SJCRH30 (cell line): ENCODE measurements around the gene ANKZF1. TPM values are rescaled to one million over a fixed set of nuclear protein-coding genes. Genes with fewer than 3 reads are reported as not detected.

Experiments used
- DNase-seq, 2 experiments: peaks; one replicate each; pipeline ENCODE4 v3.0.0-alpha.2; 2015 to 2020
- H3K27ac ChIP-seq: fragments of 250-450 bp; sonication (Bioruptor Pico); 2 replicates; pipeline ENCODE4 v1.5.1; 2020; ENCODE audit warnings: mild to moderate bottlenecking, moderate library complexity
- H3K27me3 ChIP-seq: fragments of 250-450 bp; sonication (Bioruptor Pico); 2 replicates; pipeline ENCODE4 v1.5.1; 2020; ENCODE audit warnings: mild to moderate bottlenecking, moderate library complexity
- H3K36me3 ChIP-seq: fragments of 250-450 bp; sonication (Bioruptor Pico); 2 replicates; pipeline ENCODE4 v1.5.1; 2020; ENCODE audit warnings: mild to moderate bottlenecking, moderate library complexity
- H3K4me1 ChIP-seq: fragments of 250-450 bp; sonication (Bioruptor Pico); 2 replicates; pipeline ENCODE4 v1.5.1; 2020; ENCODE audit warnings: mild to moderate bottlenecking, moderate library complexity
- H3K4me3 ChIP-seq: fragments of 250-450 bp; sonication (Bioruptor Pico); 2 replicates; pipeline ENCODE4 v1.5.1; 2020; ENCODE audit warnings: mild to moderate bottlenecking, moderate library complexity
- H3K9me3 ChIP-seq: fragments of 250-450 bp; sonication (Bioruptor Pico); replicated peaks from 2 replicates; pipeline ENCODE4 v1.5.1; 2020; ENCODE audit warnings: mild to moderate bottlenecking, moderate library complexity
- total RNA-seq: library from RNA; depleted of rRNA; stranded (reverse); fragments of >200 nt; shearing (Covaris generic); gene quantifications from 2 replicates; pipeline ENCODE4 v1.2.3, GENCODE V29; 2014

Gene ANKZF1
- total RNA-seq, 1 experiment from 2014 or later, result 28.7 TPM

- no peaks in the 10 kb centered on the region for H3K27me3 ChIP-seq
- peaks cover 28% of the 10 kb centered on the region for H3K36me3 ChIP-seq
- peaks cover 6% of the 10 kb centered on the region for H3K4me1 ChIP-seq
- H3K27ac ChIP-seq, result no peak overlapping the region
- DNase-seq, result no peak
- H3K9me3 ChIP-seq, result no peaks in the 10 kb centered on the region
- H3K4me3 ChIP-seq, result no peak overlapping the region
These were observed 14.8 kb upstream of the ANKZF1 start for GRCh38 chr2:219214786-219215185.

GRCh38 chr2:219215871-219216534, 13.6 kb upstream of the ANKZF1 start:
- no peaks in the 10 kb centered on the region for H3K9me3 ChIP-seq
- no peak overlapping the region for H3K4me3 ChIP-seq
- DNase-seq, result no peak
- peaks cover 30% of the 10 kb centered on the region for H3K36me3 ChIP-seq
- no peak overlapping the region for H3K27ac ChIP-seq
- H3K27me3 ChIP-seq, result no peaks in the 10 kb centered on the region
- peaks cover 6% of the 10 kb centered on the region for H3K4me1 ChIP-seq

GRCh38 chr2:219216535-219216915, 13.1 kb upstream of the ANKZF1 start:
- no peak for DNase-seq
- Histone ChIP-seq H3K4me1 (peaks cover 6% of the 10 kb centered on the region), H3K9me3 (no peaks in the 10 kb centered on the region), H3K27ac (no peak overlapping the region), H3K36me3 (peaks cover 30% of the 10 kb centered on the region), H3K4me3 (no peak overlapping the region), H3K27me3 (no peaks in the 10 kb centered on the region)

- peak; percentile 76 to 79 for DNase-seq
- peak overlapping the region; percentile 61 for H3K4me3 ChIP-seq
- H3K27me3 ChIP-seq, result no peaks in the 10 kb centered on the region
- H3K4me1 ChIP-seq, result peaks cover 6% of the 10 kb centered on the region
- H3K36me3 ChIP-seq, result peaks cover 22% of the 10 kb centered on the region
- H3K27ac ChIP-seq, result peak overlapping the region; percentile 80
- no peaks in the 10 kb centered on the region for H3K9me3 ChIP-seq
These were observed 11.3 kb upstream of the ANKZF1 start for GRCh38 chr2:219218217-219218731.

- Histone ChIP-seq H3K36me3 (peaks cover 14% of the 10 kb centered on the region), H3K9me3 (no peaks in the 10 kb centered on the region), H3K4me1 (peaks cover 6% of the 10 kb centered on the region), H3K27ac (peak within 1 kb of the TSS; percentile 80), H3K27me3 (no peaks in the 10 kb centered on the region), H3K4me3 (peak within 1 kb of the TSS; percentile 61)
- peak; percentile 97 to 98 for DNase-seq
These were observed 10.6 kb upstream of the ANKZF1 start, which contains the start of gene ABCB6 for GRCh38 chr2:219218732-219219701. Gene ABCB6 (minus strand): TSS chr2:219218958. CDS start chr2:219218673, 285 bp downstream.

GRCh38 chr2:219219784-219220532, 9.6 kb upstream of the ANKZF1 start:
- no peak for DNase-seq
- Histone ChIP-seq H3K36me3 (peaks cover 7% of the 10 kb centered on the region), H3K27me3 (no peaks in the 10 kb centered on the region), H3K27ac (no peak overlapping the region), H3K9me3 (no peaks in the 10 kb centered on the region), H3K4me1 (peaks cover 6% of the 10 kb centered on the region), H3K4me3 (no peak overlapping the region)

- H3K27ac ChIP-seq, result no peak overlapping the region
- peaks cover 4% of the 10 kb centered on the region; the same call in 1 of the 2 replicates for H3K36me3 ChIP-seq
These were observed 8.8 kb upstream of the ANKZF1 start for GRCh38 chr2:219220652-219221402.

GRCh38 chr2:219221957-219222518, 7.6 kb upstream of the ANKZF1 start:
- H3K9me3 ChIP-seq, result no peaks in the 10 kb centered on the region
- peaks cover 6% of the 10 kb centered on the region for H3K4me1 ChIP-seq
- no peak for DNase-seq
- peaks cover 4% of the 10 kb centered on the region; the same call in 1 of the 2 replicates for H3K36me3 ChIP-seq
- no peak overlapping the region for H3K27ac ChIP-seq
- no peaks in the 10 kb centered on the region for H3K27me3 ChIP-seq
- H3K4me3 ChIP-seq, result no peak overlapping the region

More at GRCh38 chr2:219220652-219221402, 8.8 kb upstream of the ANKZF1 start:
- DNase-seq, result no peak
- no peak overlapping the region for H3K4me3 ChIP-seq
- no peaks in the 10 kb centered on the region for H3K9me3 ChIP-seq
- H3K27me3 ChIP-seq, result no peaks in the 10 kb centered on the region
- H3K4me1 ChIP-seq, result peaks cover 6% of the 10 kb centered on the region

- no peaks in the 10 kb centered on the region for H3K9me3 ChIP-seq
- DNase-seq, result no peak
- H3K4me3 ChIP-seq, result no peak overlapping the region
- H3K27me3 ChIP-seq, result no peaks in the 10 kb centered on the region
- peaks cover 4% of the 10 kb centered on the region for H3K36me3 ChIP-seq
- H3K27ac ChIP-seq, result no peak overlapping the region
- peaks cover 10% of the 10 kb centered on the region for H3K4me1 ChIP-seq
These were observed 5.6 kb upstream of the ANKZF1 start for GRCh38 chr2:219223831-219224610.

- H3K9me3 ChIP-seq, result no peaks in the 10 kb centered on the region
- peaks cover 3% of the 10 kb centered on the region for H3K36me3 ChIP-seq
- no peak overlapping the region for H3K4me3 ChIP-seq
- no peaks in the 10 kb centered on the region for H3K27me3 ChIP-seq
- no peak overlapping the region for H3K27ac ChIP-seq
- no peak for DNase-seq
- peaks cover 4% of the 10 kb centered on the region; the same call in 1 of the 2 replicates for H3K4me1 ChIP-seq
These were observed 4.3 kb upstream of the ANKZF1 start for GRCh38 chr2:219225350-219225749.

- Histone ChIP-seq H3K36me3 (peaks cover 2% of the 10 kb centered on the region), H3K27ac (peak overlapping the region; percentile 40; the same call in 1 of the 2 replicates), H3K4me1 (peaks cover 4% of the 10 kb centered on the region; the same call in 1 of the 2 replicates), H3K27me3 (no peaks in the 10 kb centered on the region), H3K9me3 (no peaks in the 10 kb centered on the region), H3K4me3 (peak overlapping the region; percentile 76)
- peak in 1 of 2 experiments; percentile 15 for DNase-seq
These were observed 1.3 kb upstream of the ANKZF1 start for GRCh38 chr2:219228041-219228910.

- Histone ChIP-seq H3K4me1 (peaks cover 4% of the 10 kb centered on the region; the same call in 1 of the 2 replicates), H3K9me3 (no peaks in the 10 kb centered on the region), H3K27me3 (no peaks in the 10 kb centered on the region), H3K36me3 (peaks cover 2% of the 10 kb centered on the region), H3K4me3 (peak overlapping the region; percentile 76), H3K27ac (peak overlapping the region; percentile 40; the same call in 1 of the 2 replicates)
- DNase-seq, result no peak
These were observed 698 bp upstream of the ANKZF1 start for GRCh38 chr2:219228911-219229304.
